Right lobe of liver (tissue), 4 donors: Measurements from ENCODE around the gene SLC6A20.

ENCODE experiments used
- POLR2A ChIP-seq: fragments of 450-650 bp; IDR thresholded peaks from one replicate; pipeline ENCODE4 v1.6.1; 2017; ENCODE audit warnings: antibody characterized with exemption, mild to moderate bottlenecking
- TF ChIP-seq, protein P1 (sequence below), 4 donors: fragments of 200-600 bp in 3 of 4; fragments of 450-650 bp in 1 of 4; IDR thresholded peaks; one replicate each; pipeline versions ENCODE4 v1.5.1 to v1.8.0; 2016 to 2022; ENCODE audit warnings: antibody characterized with exemption in 4 of 4, mild to moderate bottlenecking in 2 of 4
- donor health status: DM: no; HTN: no; CAD: no.
- donor health status: DM: no; HTN: no; CAD: no.
- donor health status: DM: no; HTN: yes; CAD: no.

DNA sequence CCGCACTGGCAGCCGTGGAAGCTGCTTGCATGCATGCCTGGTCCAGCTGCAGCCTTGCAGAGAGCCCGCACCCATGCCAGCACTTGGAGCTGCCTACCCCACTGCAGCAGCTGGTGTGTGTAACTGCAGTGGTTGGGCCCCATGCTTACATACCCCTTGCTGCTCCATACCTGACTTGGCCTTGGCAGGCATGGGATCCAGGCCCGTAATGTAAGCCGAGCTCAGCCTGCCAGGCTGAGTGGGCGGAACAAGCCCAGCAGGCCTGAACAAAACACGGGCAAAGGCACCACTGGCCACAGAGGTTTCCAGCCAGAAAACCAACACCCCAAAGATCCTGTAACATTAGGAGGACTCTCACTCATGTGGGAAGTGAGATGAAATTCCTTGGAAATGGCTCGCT lies 48.3 kb downstream of the SLC6A20 start:
- TF ChIP-seq, protein P1, sequence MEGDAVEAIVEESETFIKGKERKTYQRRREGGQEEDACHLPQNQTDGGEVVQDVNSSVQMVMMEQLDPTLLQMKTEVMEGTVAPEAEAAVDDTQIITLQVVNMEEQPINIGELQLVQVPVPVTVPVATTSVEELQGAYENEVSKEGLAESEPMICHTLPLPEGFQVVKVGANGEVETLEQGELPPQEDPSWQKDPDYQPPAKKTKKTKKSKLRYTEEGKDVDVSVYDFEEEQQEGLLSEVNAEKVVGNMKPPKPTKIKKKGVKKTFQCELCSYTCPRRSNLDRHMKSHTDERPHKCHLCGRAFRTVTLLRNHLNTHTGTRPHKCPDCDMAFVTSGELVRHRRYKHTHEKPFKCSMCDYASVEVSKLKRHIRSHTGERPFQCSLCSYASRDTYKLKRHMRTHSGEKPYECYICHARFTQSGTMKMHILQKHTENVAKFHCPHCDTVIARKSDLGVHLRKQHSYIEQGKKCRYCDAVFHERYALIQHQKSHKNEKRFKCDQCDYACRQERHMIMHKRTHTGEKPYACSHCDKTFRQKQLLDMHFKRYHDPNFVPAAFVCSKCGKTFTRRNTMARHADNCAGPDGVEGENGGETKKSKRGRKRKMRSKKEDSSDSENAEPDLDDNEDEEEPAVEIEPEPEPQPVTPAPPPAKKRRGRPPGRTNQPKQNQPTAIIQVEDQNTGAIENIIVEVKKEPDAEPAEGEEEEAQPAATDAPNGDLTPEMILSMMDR (IDR thresholded peaks at IDR 0.05) = no peak
- no peak for TF ChIP-seq POLR2A
